ENCODE data around the gene MCF2L2. TPM values are rescaled to one million over a fixed set of nuclear protein-coding genes. Genes with fewer than 3 reads are reported as not detected.
"Not testable (repeated sequence)": the region's sequence is repeated elsewhere in the genome, so short reads cannot be mapped to it uniquely, and the experiment has no call there.

MCF2L2 gene
- 0.84 and 1.9 TPM in 2 replicates for total RNA-seq

DNA sequence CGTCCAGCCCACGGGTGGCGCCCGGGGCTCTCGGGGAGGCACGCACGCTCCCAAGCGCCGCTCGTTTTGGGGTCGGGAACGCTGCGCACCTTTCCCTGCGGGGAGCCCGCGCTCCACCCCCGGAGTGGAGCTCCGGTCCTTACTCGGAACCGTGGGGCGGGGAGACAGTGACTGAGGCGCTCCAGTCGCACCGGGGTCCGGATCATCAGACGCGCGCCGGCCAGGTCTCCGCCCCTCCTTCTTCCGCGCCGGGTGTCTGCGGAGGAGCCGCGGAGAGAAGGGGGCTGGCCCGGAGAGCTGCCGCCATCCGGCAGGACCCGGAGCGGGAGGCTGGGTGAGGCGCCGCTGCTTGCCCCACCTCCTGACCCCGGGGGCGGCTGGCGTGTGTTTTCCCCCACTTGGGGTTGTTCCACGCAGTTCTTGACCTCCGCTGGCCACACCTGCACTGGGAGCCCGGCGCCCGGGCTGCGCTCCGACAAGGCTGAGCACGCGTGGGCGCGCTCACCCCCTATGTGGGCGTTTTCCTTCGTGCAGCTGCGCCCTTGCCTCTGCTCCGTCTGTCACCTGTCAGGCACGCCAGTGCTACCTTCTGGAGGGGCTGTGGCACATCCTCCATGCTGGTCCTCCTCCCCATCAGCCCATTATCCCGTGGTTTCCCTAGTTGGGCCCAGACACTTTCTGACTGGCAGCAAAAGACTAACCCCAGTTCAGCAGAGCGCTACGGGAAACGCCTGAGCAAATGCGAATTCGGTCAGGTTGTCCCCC is at the start of gene MCF2L2:
TSS of gene MCF2L2 (minus strand) at position 173 of the 765 bp plus-strand sequence. CDS start 642 bp downstream, outside the sequence.
- peaks cover 21% of the 10 kb centered on the region for H3K27me3 ChIP-seq (ENCODE audit: control insufficient read depth, insufficient read depth, low read length)
- peak within 1 kb of the TSS; percentile 66 for H3K4me3 ChIP-seq (ENCODE audit: low read depth, low read length)
- no peak for DNase-seq (ENCODE audit: low read depth)
- no peak for TF ChIP-seq CTCF (IDR thresholded peaks at IDR 0.05; ENCODE audit: insufficient read depth, low read length, poor library complexity, severe bottlenecking)
- no peaks in the 10 kb centered on the region for H3K36me3 ChIP-seq (ENCODE audit: control insufficient read depth, insufficient read depth, low read length)

- Histone ChIP-seq H3K27me3 (ENCODE audit: control insufficient read depth, insufficient read depth, low read length) (peaks cover 4% of the 10 kb centered on the region), H3K36me3 (ENCODE audit: control insufficient read depth, insufficient read depth, low read length) (no peaks in the 10 kb centered on the region), H3K4me3 (ENCODE audit: low read depth, low read length) (no peak overlapping the region)
- no peak for DNase-seq (ENCODE audit: low read depth)
- no peak for TF ChIP-seq CTCF (IDR thresholded peaks at IDR 0.05; ENCODE audit: insufficient read depth, low read length, poor library complexity, severe bottlenecking)
Measured at GRCh38 chr3:183477801-183478456, 49.5 kb upstream of the MCF2L2 start.

DNA sequence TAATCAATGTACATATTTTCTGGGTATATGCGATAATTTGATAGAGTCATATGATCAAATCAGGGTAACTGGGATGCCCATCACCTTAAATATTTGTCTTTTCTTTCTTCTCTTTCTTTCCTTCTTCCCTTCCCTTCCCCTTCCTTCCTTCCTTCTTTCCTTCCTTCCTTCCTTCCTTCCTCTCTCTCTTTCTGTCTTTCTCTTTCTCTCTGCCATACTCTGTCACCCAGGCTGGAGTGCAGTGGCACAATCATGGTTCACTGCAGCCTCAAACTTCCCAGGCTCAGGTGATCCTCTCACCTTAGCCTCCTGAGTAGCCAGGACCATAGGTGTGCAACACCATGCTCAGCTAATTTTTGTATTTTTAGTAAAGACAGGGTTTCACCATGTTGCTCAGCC is 47.3 kb upstream of the MCF2L2 start:
- not testable (repeated sequence) for H3K27me3 ChIP-seq (ENCODE audit: control insufficient read depth, insufficient read depth, low read length); H3K36me3 ChIP-seq (ENCODE audit: control insufficient read depth, insufficient read depth, low read length); H3K4me3 ChIP-seq (ENCODE audit: low read depth, low read length); DNase-seq (ENCODE audit: low read depth)

DNA sequence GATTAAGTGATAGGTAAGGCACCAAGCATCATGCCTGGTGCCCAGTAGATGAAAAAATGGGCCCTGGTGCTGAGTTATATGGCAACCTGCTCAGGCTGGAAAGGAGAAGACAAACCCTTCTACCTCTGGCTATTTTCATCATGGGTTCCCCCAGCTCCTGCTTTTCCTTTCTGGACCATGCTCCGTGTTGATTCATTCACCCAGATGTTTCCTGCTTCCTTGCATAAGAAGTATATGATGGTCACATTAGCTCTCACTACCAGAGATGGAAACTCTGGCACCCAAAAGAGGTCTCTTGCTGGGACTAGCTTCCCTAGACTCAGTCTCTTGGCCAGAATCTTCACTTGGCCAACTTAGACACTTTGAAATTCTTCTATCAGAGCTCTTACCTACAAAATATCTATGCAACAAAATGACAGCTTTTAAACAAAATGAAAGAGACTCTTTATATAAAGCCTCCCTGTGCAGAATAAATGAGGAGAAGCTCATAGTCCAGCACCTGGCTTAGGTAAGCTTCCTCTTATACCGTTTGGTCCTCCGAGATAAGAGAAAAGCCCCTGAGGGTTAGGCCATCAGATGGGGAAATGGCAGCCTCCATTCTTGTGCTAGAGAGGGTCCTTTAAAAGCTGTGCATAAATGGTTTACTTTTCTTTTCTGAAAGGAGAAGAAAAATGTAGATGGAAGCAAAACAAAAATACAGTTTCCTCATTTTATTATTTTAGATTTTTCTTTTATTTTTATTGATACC is 46.8 kb upstream of the MCF2L2 start:
- TF ChIP-seq CTCF (IDR thresholded peaks at IDR 0.05; ENCODE audit: insufficient read depth, low read length, poor library complexity, severe bottlenecking) = no peak
- peaks cover 4% of the 10 kb centered on the region for H3K27me3 ChIP-seq (ENCODE audit: control insufficient read depth, insufficient read depth, low read length)
- no peak overlapping the region for H3K4me3 ChIP-seq (ENCODE audit: low read depth, low read length)
- DNase-seq (ENCODE audit: low read depth) = no peak
- no peaks in the 10 kb centered on the region for H3K36me3 ChIP-seq (ENCODE audit: control insufficient read depth, insufficient read depth, low read length)

GRCh38 chr3:183473969-183474368 is 45.5 kb upstream of the MCF2L2 start:
- Histone ChIP-seq H3K36me3 (ENCODE audit: control insufficient read depth, insufficient read depth, low read length) (no peaks in the 10 kb centered on the region), H3K4me3 (ENCODE audit: low read depth, low read length) (no peak overlapping the region), H3K27me3 (ENCODE audit: control insufficient read depth, insufficient read depth, low read length) (peaks cover 2% of the 10 kb centered on the region)
- no peak for TF ChIP-seq CTCF (IDR thresholded peaks at IDR 0.05; ENCODE audit: insufficient read depth, low read length, poor library complexity, severe bottlenecking)
- no peak for DNase-seq (ENCODE audit: low read depth)

- Histone ChIP-seq H3K36me3 (ENCODE audit: control insufficient read depth, insufficient read depth, low read length) (no peaks in the 10 kb centered on the region), H3K4me3 (ENCODE audit: low read depth, low read length) (no peak overlapping the region), H3K27me3 (ENCODE audit: control insufficient read depth, insufficient read depth, low read length) (peaks cover 2% of the 10 kb centered on the region)
- no peak for TF ChIP-seq CTCF (IDR thresholded peaks at IDR 0.05; ENCODE audit: insufficient read depth, low read length, poor library complexity, severe bottlenecking)
- DNase-seq (ENCODE audit: low read depth) = no peak
Measured at GRCh38 chr3:183472155-183472554, 43.7 kb upstream of the MCF2L2 start.

Measured in kidney epithelial cell (primary cell).